Measurements from ENCODE around the gene GPR50.

The GPR50 gene

DNA sequence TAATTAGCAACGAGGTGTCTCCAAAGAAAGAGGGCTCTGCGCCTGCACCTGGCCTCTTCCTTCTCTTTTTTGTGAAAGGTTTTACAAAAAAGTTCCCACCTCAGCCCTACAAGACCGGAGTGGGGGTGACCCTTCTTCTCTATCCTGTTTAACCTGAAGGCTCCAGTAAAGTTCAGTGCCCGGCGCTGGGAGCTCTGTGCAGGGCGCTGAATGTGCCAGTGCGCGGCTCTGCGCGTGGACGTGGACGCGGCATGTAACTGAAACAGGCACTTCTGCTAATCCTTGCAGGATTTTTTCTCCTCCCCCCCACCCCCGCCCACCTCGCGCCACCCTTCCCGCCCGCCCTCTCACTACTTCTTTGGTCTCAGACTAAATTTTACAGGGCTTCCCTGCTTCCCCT is 2.4 kb downstream of the GPR50 start:
- H3K4me3 Mint-ChIP-seq: peak overlapping the region; percentile 41

GRCh38 chrX:151180400-151180799 is 4.0 kb downstream of the GPR50 start:
- Mint-ChIP-seq H3K27me3 (peaks cover 72% of the 10 kb centered on the region), H3K4me3 (no peak overlapping the region), H3K9me3 (no peaks in the 10 kb centered on the region), H3K27ac (ENCODE audit: low read depth) (no peak overlapping the region), H3K36me3 (ENCODE audit: insufficient read depth) (no peaks in the 10 kb centered on the region), H3K4me1 (peaks cover 11% of the 10 kb centered on the region)
- ATAC-seq (replicated peaks; ENCODE audit: extremely low read depth, poor library complexity, severe bottlenecking) (no peak), DNase-seq (ENCODE audit: low spot score in 2 of 2) (no peak)

More for the DNA sequence above, 2.4 kb downstream of the GPR50 start:
- peaks cover 75% of the 10 kb centered on the region for H3K27me3 Mint-ChIP-seq
- H3K4me1 Mint-ChIP-seq: peaks cover 6% of the 10 kb centered on the region
- H3K36me3 Mint-ChIP-seq (ENCODE audit: insufficient read depth): no peaks in the 10 kb centered on the region
- no peak for DNase-seq (ENCODE audit: low spot score in 2 of 2)
- ATAC-seq (replicated peaks; ENCODE audit: extremely low read depth, poor library complexity, severe bottlenecking): no peak
- no peak overlapping the region for H3K27ac Mint-ChIP-seq (ENCODE audit: low read depth)
- no peaks in the 10 kb centered on the region for H3K9me3 Mint-ChIP-seq

DNA sequence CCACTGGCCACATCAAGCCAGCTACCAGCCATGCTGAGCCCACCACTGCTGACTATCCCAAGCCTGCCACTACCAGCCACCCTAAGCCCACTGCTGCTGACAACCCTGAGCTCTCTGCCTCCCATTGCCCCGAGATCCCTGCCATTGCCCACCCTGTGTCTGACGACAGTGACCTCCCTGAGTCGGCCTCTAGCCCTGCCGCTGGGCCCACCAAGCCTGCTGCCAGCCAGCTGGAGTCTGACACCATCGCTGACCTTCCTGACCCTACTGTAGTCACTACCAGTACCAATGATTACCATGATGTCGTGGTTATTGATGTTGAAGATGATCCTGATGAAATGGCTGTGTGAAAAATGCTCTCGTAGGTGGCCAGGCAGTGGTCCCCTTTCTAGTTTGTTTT is 4.7 kb downstream of the GPR50 start:
- H3K36me3 Mint-ChIP-seq (ENCODE audit: insufficient read depth): no peaks in the 10 kb centered on the region
- no peak for DNase-seq (ENCODE audit: low spot score in 2 of 2)
- no peak overlapping the region for H3K4me3 Mint-ChIP-seq
- H3K9me3 Mint-ChIP-seq: no peaks in the 10 kb centered on the region
- ATAC-seq (replicated peaks; ENCODE audit: extremely low read depth, poor library complexity, severe bottlenecking): no peak
- peaks cover 11% of the 10 kb centered on the region for H3K4me1 Mint-ChIP-seq
- no peak overlapping the region for H3K27ac Mint-ChIP-seq (ENCODE audit: low read depth)
- H3K27me3 Mint-ChIP-seq: peaks cover 65% of the 10 kb centered on the region

DNA sequence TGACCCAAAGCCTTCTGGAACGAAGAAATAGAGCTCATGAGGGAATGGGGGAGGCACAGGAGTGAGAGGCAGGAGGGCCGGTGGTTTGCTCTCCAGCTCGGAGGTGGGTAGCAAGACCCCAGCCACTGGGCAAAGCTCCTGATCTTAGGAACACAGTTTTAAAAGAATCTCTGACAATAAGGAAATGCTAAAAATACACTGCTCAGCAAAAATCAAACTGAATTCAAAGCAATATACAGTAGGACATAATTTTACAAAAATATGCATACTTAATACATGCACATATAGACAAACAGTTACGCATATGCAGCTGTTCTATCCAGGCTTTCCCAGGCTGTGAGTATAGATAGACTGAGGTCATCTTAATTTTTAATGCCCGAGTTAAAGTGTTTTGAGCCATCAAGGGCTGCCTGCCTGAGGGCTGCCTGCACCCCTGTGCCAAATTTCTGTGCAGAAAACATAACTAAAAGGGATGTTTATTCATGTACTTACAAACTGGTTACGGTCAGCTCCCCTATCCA is 6.9 kb downstream of the GPR50 start:
- Mint-ChIP-seq H3K9me3 (no peaks in the 10 kb centered on the region), H3K36me3 (ENCODE audit: insufficient read depth) (no peaks in the 10 kb centered on the region), H3K27me3 (peaks cover 53% of the 10 kb centered on the region), H3K4me1 (peaks cover 9% of the 10 kb centered on the region), H3K4me3 (no peak overlapping the region), H3K27ac (ENCODE audit: low read depth) (no peak overlapping the region)
- no peak for ATAC-seq (replicated peaks; ENCODE audit: extremely low read depth, poor library complexity, severe bottlenecking)
- no peak for DNase-seq (ENCODE audit: low spot score in 2 of 2)

GRCh38 chrX:151183912-151184565 is 7.7 kb downstream of the GPR50 start:
- no peaks in the 10 kb centered on the region for H3K36me3 Mint-ChIP-seq (ENCODE audit: insufficient read depth)
- no peaks in the 10 kb centered on the region for H3K9me3 Mint-ChIP-seq
- DNase-seq (ENCODE audit: low spot score in 2 of 2): no peak
- H3K27ac Mint-ChIP-seq (ENCODE audit: low read depth): no peak overlapping the region
- no peak overlapping the region for H3K4me3 Mint-ChIP-seq
- H3K4me1 Mint-ChIP-seq: peaks cover 6% of the 10 kb centered on the region
- H3K27me3 Mint-ChIP-seq: peaks cover 52% of the 10 kb centered on the region
- no peak for ATAC-seq (replicated peaks; ENCODE audit: extremely low read depth, poor library complexity, severe bottlenecking)

- DNase-seq (ENCODE audit: low spot score in 2 of 2) (no peak), ATAC-seq (replicated peaks; ENCODE audit: extremely low read depth, poor library complexity, severe bottlenecking) (no peak)
- H3K4me1 Mint-ChIP-seq: peaks cover 6% of the 10 kb centered on the region
- no peak overlapping the region for H3K4me3 Mint-ChIP-seq
- no peaks in the 10 kb centered on the region for H3K36me3 Mint-ChIP-seq (ENCODE audit: insufficient read depth)
- peaks cover 52% of the 10 kb centered on the region for H3K27me3 Mint-ChIP-seq
- H3K27ac Mint-ChIP-seq (ENCODE audit: low read depth): no peak overlapping the region
- H3K9me3 Mint-ChIP-seq: no peaks in the 10 kb centered on the region
Measured at GRCh38 chrX:151184705-151185104, 8.3 kb downstream of the GPR50 start.

GRCh38 chrX:151206871-151207270 is 30.5 kb downstream of the GPR50 start:
- H3K27me3 Mint-ChIP-seq: no peaks in the 10 kb centered on the region
- no peaks in the 10 kb centered on the region for H3K9me3 Mint-ChIP-seq
- no peak overlapping the region for H3K4me3 Mint-ChIP-seq
- no peak for ATAC-seq (replicated peaks; ENCODE audit: extremely low read depth, poor library complexity, severe bottlenecking)
- no peak overlapping the region for H3K27ac Mint-ChIP-seq (ENCODE audit: low read depth)
- no peak for DNase-seq (ENCODE audit: low spot score in 2 of 2)
- no peaks in the 10 kb centered on the region for H3K4me1 Mint-ChIP-seq
- no peaks in the 10 kb centered on the region for H3K36me3 Mint-ChIP-seq (ENCODE audit: insufficient read depth)

- Mint-ChIP-seq H3K27me3 (peaks cover 30% of the 10 kb centered on the region), H3K4me1 (no peaks in the 10 kb centered on the region), H3K9me3 (no peaks in the 10 kb centered on the region), H3K36me3 (ENCODE audit: insufficient read depth) (no peaks in the 10 kb centered on the region), H3K4me3 (no peak overlapping the region), H3K27ac (ENCODE audit: low read depth) (no peak overlapping the region)
- DNase-seq (ENCODE audit: low spot score in 2 of 2) (no peak), ATAC-seq (replicated peaks; ENCODE audit: extremely low read depth, poor library complexity, severe bottlenecking) (no peak)
Measured at GRCh38 chrX:151225843-151226242, 49.5 kb downstream of the GPR50 start.

- no peaks in the 10 kb centered on the region for H3K4me1 Mint-ChIP-seq
- no peaks in the 10 kb centered on the region for H3K9me3 Mint-ChIP-seq
- H3K4me3 Mint-ChIP-seq: no peak overlapping the region
- no peaks in the 10 kb centered on the region for H3K36me3 Mint-ChIP-seq (ENCODE audit: insufficient read depth)
- H3K27ac Mint-ChIP-seq (ENCODE audit: low read depth): no peak overlapping the region
- DNase-seq (ENCODE audit: low spot score in 2 of 2) (no peak), ATAC-seq (replicated peaks; ENCODE audit: extremely low read depth, poor library complexity, severe bottlenecking) (no peak)
- peaks cover 24% of the 10 kb centered on the region for H3K27me3 Mint-ChIP-seq
Measured at GRCh38 chrX:151226941-151227340, 50.6 kb downstream of the GPR50 start.

DNA sequence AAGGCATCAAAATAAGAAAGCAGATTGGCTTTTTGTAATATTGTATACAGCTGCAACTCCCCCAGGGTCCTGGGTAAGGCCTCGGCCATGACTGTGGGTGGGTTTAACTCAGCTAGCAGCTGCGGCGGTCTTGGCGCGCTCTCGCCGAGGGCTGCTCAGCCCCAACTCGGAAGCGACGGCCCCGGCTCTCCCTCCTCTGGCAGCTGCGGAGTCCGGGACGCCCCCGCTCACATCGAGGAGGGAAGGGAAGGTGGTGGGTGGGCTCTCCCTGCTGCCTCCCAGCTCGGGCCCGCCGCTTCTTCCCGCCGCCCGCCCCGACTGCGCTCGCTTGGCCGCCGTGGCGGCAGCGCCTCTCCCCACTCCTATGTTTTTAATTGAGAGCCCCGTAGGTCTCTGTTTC is 51.2 kb downstream of the GPR50 start:
- H3K27ac Mint-ChIP-seq (ENCODE audit: low read depth): no peak overlapping the region
- peaks cover 24% of the 10 kb centered on the region for H3K27me3 Mint-ChIP-seq

DNA sequence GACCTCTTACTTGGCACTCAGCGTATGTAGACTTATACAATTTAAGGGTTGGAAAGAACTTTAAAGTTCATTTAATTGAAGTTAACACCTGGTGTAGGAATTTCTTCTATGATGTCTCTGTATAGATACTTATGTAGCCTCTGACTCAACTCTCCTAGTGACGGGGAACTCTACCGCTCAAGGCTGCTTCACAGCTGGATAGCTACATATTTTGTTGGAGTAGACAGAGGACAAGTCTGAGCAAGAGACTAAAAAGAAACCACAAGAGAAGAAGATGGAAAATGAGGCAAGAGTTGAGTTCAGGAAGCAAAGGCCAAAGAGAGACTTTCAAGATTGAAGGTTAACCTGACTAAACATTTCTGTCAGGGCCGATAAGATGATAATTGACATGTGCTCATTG is 52.6 kb downstream of the GPR50 start:
- no peaks in the 10 kb centered on the region for H3K4me1 Mint-ChIP-seq
- peaks cover 24% of the 10 kb centered on the region for H3K27me3 Mint-ChIP-seq
- DNase-seq (ENCODE audit: low spot score in 2 of 2) (no peak), ATAC-seq (replicated peaks; ENCODE audit: extremely low read depth, poor library complexity, severe bottlenecking) (no peak)
- no peaks in the 10 kb centered on the region for H3K36me3 Mint-ChIP-seq (ENCODE audit: insufficient read depth)
- H3K9me3 Mint-ChIP-seq: no peaks in the 10 kb centered on the region
- H3K27ac Mint-ChIP-seq (ENCODE audit: low read depth): no peak overlapping the region
- no peak overlapping the region for H3K4me3 Mint-ChIP-seq

More for the DNA sequence above, 51.2 kb downstream of the GPR50 start:
- Mint-ChIP-seq H3K4me1 (no peaks in the 10 kb centered on the region), H3K9me3 (no peaks in the 10 kb centered on the region), H3K36me3 (ENCODE audit: insufficient read depth) (no peaks in the 10 kb centered on the region), H3K4me3 (no peak overlapping the region)
- ATAC-seq (replicated peaks; ENCODE audit: extremely low read depth, poor library complexity, severe bottlenecking) (no peak), DNase-seq (ENCODE audit: low spot score in 2 of 2) (no peak)
